ENCODE measurements around the gene MRPL24. TPM values are rescaled to one million over a fixed set of nuclear protein-coding genes. Genes with fewer than 3 reads are reported as not detected.

The MRPL24 gene
- total RNA-seq, 2 experiments from 2014 or later = 115 to 122 TPM

- POLR2A ChIA-PET = interaction anchor here (0.5 to 1.5 kb wide), 2 partner anchors 20 to 44 kb away, joined by 3 read pairs; no protein-coding TSS in a partner anchor
- CTCF ChIA-PET = interaction anchor here (0.6 to 3.9 kb wide), 2 partner anchors 13 to 21 kb away, joined by 3 to 42 read pairs; partner anchors contain the start of genes ISG20L2 and METTL25B
Measured at GRCh38 chr1:156748670-156749418, 8.0 kb upstream of the MRPL24 start.

- ChIA-PET POLR2A (interaction anchor here (0.5 to 1.0 kb wide), 3 partner anchors 14 to 63 kb away, joined by 3 read pairs; no protein-coding TSS in a partner anchor), CTCF (interaction anchor here (0.6 to 1.4 kb wide), 7 partner anchors 8 to 247 kb away, joined by 3 to 5 read pairs (median 4); partner anchors contain the start of genes MEF2D and NTRK1)
Measured at GRCh38 chr1:156747742-156748669, 7.1 kb upstream of the MRPL24 start.

- CTCF ChIA-PET = interaction anchor here (0.8 to 1.4 kb wide), 6 partner anchors 9 to 246 kb away, joined by 3 to 5 read pairs (median 4); partner anchors contain the start of genes MEF2D and NTRK1
- POLR2A ChIA-PET = interaction anchor here (0.9 to 1.0 kb wide), 2 partner anchors 13 to 64 kb away, joined by 3 read pairs; no protein-coding TSS in a partner anchor
Measured at GRCh38 chr1:156746728-156747631, 6.1 kb upstream of the MRPL24 start.

GRCh38 chr1:156746406-156746727 lies 5.5 kb upstream of the MRPL24 start:
- POLR2A ChIA-PET = no interaction called here

GRCh38 chr1:156745881-156746280 lies 5.0 kb upstream of the MRPL24 start:
- POLR2A ChIA-PET = no interaction called here

More at GRCh38 chr1:156746406-156746727, 5.5 kb upstream of the MRPL24 start:
- CTCF ChIA-PET = interaction anchor here (0.6 kb wide), 1 partner anchor 287 kb away, joined by 5 read pairs; no protein-coding TSS in a partner anchor

GRCh38 chr1:156744786-156745419 lies 4.0 kb upstream of the MRPL24 start:
- POLR2A ChIA-PET = no interaction called here
- CTCF ChIA-PET = interaction anchor here (2.0 kb wide), 1 partner anchor 19 kb away, joined by 5 read pairs; no protein-coding TSS in a partner anchor

More at GRCh38 chr1:156745881-156746280, 5.0 kb upstream of the MRPL24 start:
- CTCF ChIA-PET = interaction anchor here (0.6 to 2.0 kb wide), 2 partner anchors 20 to 287 kb away, joined by 5 read pairs; no protein-coding TSS in a partner anchor

- CTCF ChIA-PET = interaction anchor here (2.0 kb wide), 1 partner anchor 19 kb away, joined by 5 read pairs; no protein-coding TSS in a partner anchor
- POLR2A ChIA-PET = no interaction called here
Measured at GRCh38 chr1:156744344-156744743, 3.5 kb upstream of the MRPL24 start.

- CTCF ChIA-PET = interaction anchor here (4.1 kb wide), 1 partner anchor 17 kb away, joined by 27 read pairs; no protein-coding TSS in a partner anchor
- POLR2A ChIA-PET = no interaction called here
Measured at GRCh38 chr1:156743367-156744302, 2.7 kb upstream of the MRPL24 start.

GRCh38 chr1:156742801-156743200 lies 1.9 kb upstream of the MRPL24 start:
- ChIA-PET CTCF (interaction anchor here (4.1 kb wide), 1 partner anchor 17 kb away, joined by 27 read pairs; no protein-coding TSS in a partner anchor), POLR2A (interaction anchor here (2.9 kb wide), 1 partner anchor 9 kb away, joined by 25 read pairs; the partner anchor contains the start of gene HDGF)

- ChIA-PET POLR2A (interaction anchor here (2.0 to 2.9 kb wide), 3 partner anchors 10 to 25 kb away, joined by 15 to 36 read pairs (median 25); partner anchors contain the start of genes HDGF, ISG20L2, METTL25B and PRCC), CTCF (interaction anchor here (0.6 to 4.1 kb wide), 5 partner anchors 10 to 119 kb away, joined by 3 to 27 read pairs (median 4); partner anchors contain the start of genes HDGF, ISG20L2 and METTL25B)
Measured at GRCh38 chr1:156742017-156742416, 1.1 kb upstream of the MRPL24 start.

- POLR2A ChIA-PET = interaction anchor here (0.6 to 2.9 kb wide), 8 partner anchors 8 to 236 kb away, joined by 3 to 36 read pairs (median 4); partner anchors contain the start of genes HDGF, ISG20L2, METTL25B and PRCC
- CTCF ChIA-PET = interaction anchor here (0.5 to 4.1 kb wide), 12 partner anchors 11 to 366 kb away, joined by 3 to 27 read pairs (median 4); partner anchors contain the start of genes HDGF, ISG20L2, METTL25B and PRCC
Measured at GRCh38 chr1:156741481-156741983, 644 bp upstream of the MRPL24 start.

- POLR2A ChIA-PET = interaction anchor here (1.2 to 2.9 kb wide), 4 partner anchors 10 to 27 kb away, joined by 4 to 36 read pairs (median 20); partner anchors contain the start of genes HDGF, ISG20L2, METTL25B and PRCC
- CTCF ChIA-PET = interaction anchor here (0.7 to 4.1 kb wide), 8 partner anchors 10 to 116 kb away, joined by 3 to 27 read pairs (median 4); partner anchors contain the start of genes HDGF, ISG20L2, METTL25B and PRCC
Measured at GRCh38 chr1:156740237-156740740, 599 bp downstream of the MRPL24 start.

- CTCF ChIA-PET = interaction anchor here (1.3 kb wide), 2 partner anchors 10 to 13 kb away, joined by 4 to 6 read pairs; partner anchors contain the start of genes ISG20L2 and METTL25B
- POLR2A ChIA-PET = interaction anchor here (1.6 kb wide), 1 partner anchor 10 kb away, joined by 8 read pairs; the partner anchor contains the start of gene ISG20L2
Measured at GRCh38 chr1:156738916-156739315, 2.0 kb downstream of the MRPL24 start.

GRCh38 chr1:156738407-156738806 lies 2.5 kb downstream of the MRPL24 start:
- CTCF ChIA-PET = interaction anchor here (1.3 kb wide), 2 partner anchors 9 to 12 kb away, joined by 4 to 6 read pairs; partner anchors contain the start of genes ISG20L2 and METTL25B
- POLR2A ChIA-PET = interaction anchor here (1.6 kb wide), 1 partner anchor 9 kb away, joined by 8 read pairs; the partner anchor contains the start of gene ISG20L2

- POLR2A ChIA-PET = interaction anchor here (1.1 kb wide), 1 partner anchor 13 kb away, joined by 3 read pairs; no protein-coding TSS in a partner anchor
- CTCF ChIA-PET = interaction anchor here (0.9 to 1.7 kb wide), 2 partner anchors 18 to 34 kb away, joined by 3 to 6 read pairs; no protein-coding TSS in a partner anchor
Measured at GRCh38 chr1:156733989-156734584, 6.8 kb downstream of the MRPL24 start.

All from activated CD8-positive, alpha-beta memory T cell treated with anti-CD3 and anti-CD28 coated beads for 36 hours (primary cell).